Body of pancreas (tissue), 4 donors: ENCODE measurements around the gene DNAH8. TPM values are rescaled to one million over a fixed set of nuclear protein-coding genes. Genes with fewer than 3 reads are reported as not detected.
"Not testable (repeated sequence)": the region's sequence is repeated elsewhere in the genome, so short reads cannot be mapped to it uniquely, and the experiment has no call there.

Source experiments
- ATAC-seq: fragments of 150-250 bp; one replicate; pipeline ENCODE4 v1.9.1; 2016
- DNase-seq, 4 donors: peaks; one replicate each; pipeline ENCODE4 v3.0.0-alpha.2; 2019
- H3K27ac ChIP-seq, 4 donors: fragments of 200-600 bp; sonication (generic); 1 replicate in 3 of 4; 2 replicates in 1 of 4; pipeline versions ENCODE4 v1.5.1 to v1.6.1; 2016 to 2019; ENCODE audit warnings: mild to moderate bottlenecking in 1 of 4, mixed read lengths in 1 of 4, moderate library complexity in 1 of 4
- H3K27me3 ChIP-seq, 2 donors: fragments of 200-600 bp; sonication (generic); one replicate each; pipeline ENCODE4 v1.6.0; 2016; ENCODE audit warnings: mild to moderate bottlenecking in 1 of 2
- H3K36me3 ChIP-seq, 2 donors: fragments of 200-600 bp; sonication (generic); replicated peaks in 1 of 2; 2 replicates each; pipeline ENCODE4 v1.5.1; 2016; ENCODE audit warnings: low read depth in 2 of 2; ENCODE audit not compliant: insufficient read depth in 1 of 2
- H3K4me1 ChIP-seq: fragments of 200-600 bp; sonication (generic); one replicate; pipeline ENCODE4 v1.6.0; 2016
- H3K4me3 ChIP-seq, 2 donors: fragments of 200-600 bp; sonication (generic); 1 replicate in 1 of 2; 2 replicates in 1 of 2; pipeline ENCODE4 v1.5.1; 2016 to 2019
- H3K9me3 ChIP-seq, 3 donors: fragments of 200-600 bp; sonication (generic); 1 replicate in 2 of 3; 2 replicates in 1 of 3; pipeline ENCODE4 v1.5.1; 2016
- CTCF ChIP-seq, 7 experiments: fragments of 450-650 bp in 4 of 7; fragments of 200-600 bp in 3 of 7; sonication (generic) in 3 of 7; IDR thresholded peaks; one replicate each; pipeline ENCODE4 v1.5.1; 2016 to 2019; ENCODE audit warnings: antibody characterized with exemption in 7 of 7
- POLR2A ChIP-seq, 3 donors: fragments of 450-650 bp; IDR thresholded peaks; one replicate each; pipeline ENCODE4 v1.6.1; 2016; ENCODE audit warnings: antibody characterized with exemption in 3 of 3, mild to moderate bottlenecking in 2 of 3
- whole genome bisulfite sequencing, 2 donors: methylation state at CpG; one replicate each; pipeline ENCODE4 v1.1.5; 2017; 5-methylcytosine and 5-hydroxymethylcytosine counted together
- intact Hi-C: fragments of 100-400 bp; cut with DNase I; formaldehyde crosslinking; loops from one replicate; pipeline ENCODE4 v1.15.1; 2023
- total RNA-seq, 2 donors: library from RNA; depleted of rRNA; stranded (reverse); fragments of >200 nt; gene quantifications; one replicate each; pipeline ENCODE4 v1.1.0, GENCODE V29; 2016

Gene DNAH8
- total RNA-seq, 2 donors from 2014 or later: not detected

- no peak overlapping the region for H3K27ac ChIP-seq
- DNase-seq (no peak), ATAC-seq (no peak)
- H3K27me3 ChIP-seq: no peaks in the 10 kb centered on the region
- WGBS, 2 donors: 98 to 99% methylated on average over 2 of the region's 2 CpGs
- no peak overlapping the region for H3K4me3 ChIP-seq
- TF ChIP-seq CTCF (IDR thresholded peaks at IDR 0.05) (no peak), POLR2A (IDR thresholded peaks at IDR 0.05) (no peak)
- H3K4me1 ChIP-seq: no peaks in the 10 kb centered on the region
- no peaks in the 10 kb centered on the region for H3K9me3 ChIP-seq
- intact Hi-C loops: no loop called here
- no peaks in the 10 kb centered on the region for H3K36me3 ChIP-seq
These were observed 19.7 kb upstream of the DNAH8 start for GRCh38 chr6:38695227-38695900.

- Histone ChIP-seq H3K27ac (no peak overlapping the region), H3K4me1 (no peaks in the 10 kb centered on the region), H3K27me3 (no peaks in the 10 kb centered on the region), H3K9me3 (no peaks in the 10 kb centered on the region), H3K4me3 (no peak overlapping the region), H3K36me3 (no peaks in the 10 kb centered on the region)
- DNase-seq (no peak), ATAC-seq (no peak)
- intact Hi-C loops: no loop called here
- 56% methylated on average over 1 of the region's 1 CpG for WGBS, 2 donors
- TF ChIP-seq POLR2A (IDR thresholded peaks at IDR 0.05) (no peak), CTCF (IDR thresholded peaks at IDR 0.05) (no peak)
These were observed 19.2 kb upstream of the DNAH8 start for GRCh38 chr6:38695933-38696332.

DNA sequence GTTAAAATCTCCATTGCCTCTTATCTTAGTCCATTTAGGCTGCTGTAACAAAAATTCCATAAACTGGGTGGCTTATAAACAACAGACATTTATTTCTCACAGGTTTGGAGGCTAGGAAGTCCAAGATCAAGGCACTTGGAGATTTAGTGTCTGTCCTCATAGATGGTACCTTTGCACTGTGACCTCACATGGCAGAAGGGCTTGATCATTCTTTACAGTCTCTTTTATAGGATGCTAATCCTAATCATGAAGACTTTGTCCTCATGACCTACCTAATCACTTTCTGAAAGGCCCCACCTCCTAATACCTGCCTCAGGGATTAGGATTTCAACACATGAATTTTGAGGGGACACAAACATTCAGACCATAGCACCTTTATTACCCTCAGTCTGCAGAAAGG is 18.8 kb upstream of the DNAH8 start:
- ATAC-seq (no peak), DNase-seq (no peak)
- TF ChIP-seq POLR2A (IDR thresholded peaks at IDR 0.05): no peak
- no peak for TF ChIP-seq CTCF (IDR thresholded peaks at IDR 0.05)
- intact Hi-C loops: no loop called here
- H3K9me3 ChIP-seq: no peaks in the 10 kb centered on the region
- no peak overlapping the region for H3K4me3 ChIP-seq
- no peak overlapping the region for H3K27ac ChIP-seq
- no peaks in the 10 kb centered on the region for H3K36me3 ChIP-seq
- H3K27me3 ChIP-seq: no peaks in the 10 kb centered on the region
- no peaks in the 10 kb centered on the region for H3K4me1 ChIP-seq

- no peak overlapping the region for H3K4me3 ChIP-seq
- no peaks in the 10 kb centered on the region for H3K36me3 ChIP-seq
- no peak overlapping the region for H3K27ac ChIP-seq
- H3K27me3 ChIP-seq: no peaks in the 10 kb centered on the region
- TF ChIP-seq CTCF (IDR thresholded peaks at IDR 0.05) (no peak), POLR2A (IDR thresholded peaks at IDR 0.05) (no peak)
- DNase-seq (no peak), ATAC-seq (no peak)
- 95 to 96% methylated on average over 3 of the region's 3 CpGs for WGBS, 2 donors
- H3K9me3 ChIP-seq: no peaks in the 10 kb centered on the region
- intact Hi-C loops: no loop called here
- peaks cover 7% of the 10 kb centered on the region for H3K4me1 ChIP-seq
These were observed 17.3 kb upstream of the DNAH8 start for GRCh38 chr6:38697846-38698245.

- H3K27me3 ChIP-seq, ATAC-seq, H3K4me3 ChIP-seq, H3K9me3 ChIP-seq, H3K4me1 ChIP-seq, H3K36me3 ChIP-seq, intact Hi-C loops, DNase-seq, H3K27ac ChIP-seq: not testable (repeated sequence)
- WGBS, 2 donors: 89 to 92% methylated on average over 3 of the region's 3 CpGs
These were observed 15.4 kb upstream of the DNAH8 start for GRCh38 chr6:38699702-38700101.
